Measurements from ENCODE around the gene ZNF138.

DNA sequence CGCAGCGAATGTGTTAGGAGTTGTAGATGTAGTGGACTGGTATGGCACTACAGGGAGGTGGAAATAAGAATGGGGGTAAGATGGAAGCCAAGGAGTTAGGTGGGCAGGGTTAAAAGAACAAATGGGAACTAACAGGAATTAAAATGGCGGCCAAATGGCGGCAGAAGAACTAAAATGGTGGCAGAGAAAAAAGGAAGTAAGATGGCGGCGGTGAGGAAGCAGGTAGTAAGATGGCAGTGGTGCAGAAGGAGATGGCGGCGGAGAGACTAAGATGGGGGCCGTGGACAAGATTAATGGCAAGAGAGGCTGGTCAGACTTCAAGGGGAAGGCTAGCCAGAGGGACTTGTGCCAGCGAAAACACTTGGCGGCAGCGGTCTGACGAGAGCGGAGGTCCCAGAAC is 44.5 kb downstream of the ZNF138 start:
- no peak for TF ChIP-seq EZH2 (IDR thresholded peaks at IDR 0.05; ENCODE audit: low read depth)
- no peak for TF ChIP-seq CTCF (conservative IDR thresholded peaks at IDR 0.05)
